Type B pancreatic cell (in vitro differentiated cells): ENCODE measurements around the gene CPLX1. TPM values are rescaled to one million over a fixed set of nuclear protein-coding genes. Genes with fewer than 3 reads are reported as not detected.
"Not testable (repeated sequence)": the region's sequence is repeated elsewhere in the genome, so short reads cannot be mapped to it uniquely, and the experiment has no call there.

Experiments used
- DNase-seq: peaks from one replicate; pipeline ENCODE4 v3.0.0; 2021; ENCODE audit warnings: mixed read lengths; ENCODE audit not compliant: unreplicated experiment; ENCODE audit errors: extremely low spot score
- H3K27ac Mint-ChIP-seq: 2 replicates; pipeline ENCODE4 v1.8.0; 2021; ENCODE audit warnings: mild to moderate bottlenecking, mixed read lengths
- H3K27me3 Mint-ChIP-seq: 2 replicates; pipeline ENCODE4 v1.8.0; 2021; ENCODE audit warnings: mixed read lengths
- H3K36me3 Mint-ChIP-seq: 2 replicates; pipeline ENCODE4 v1.8.0; 2021; ENCODE audit warnings: mixed read lengths
- H3K4me1 Mint-ChIP-seq: one replicate; pipeline ENCODE4 v1.8.0; 2021; ENCODE audit warnings: mixed read lengths; ENCODE audit not compliant: unreplicated experiment
- H3K4me3 Mint-ChIP-seq: 2 replicates; pipeline ENCODE4 v1.8.0; 2021; ENCODE audit warnings: mild to moderate bottlenecking, mixed read lengths
- H3K9me3 Mint-ChIP-seq: 2 replicates; pipeline ENCODE4 v1.8.0; 2021; ENCODE audit warnings: mixed read lengths
- total RNA-seq: library from RNA; stranded (reverse); gene quantifications from 2 replicates; pipeline ENCODE4 v1.2.1, GENCODE V29; 2021; ENCODE audit warnings: low replicate concordance
- TF ChIP-seq, protein P1 (sequence below): fragments of 200-600 bp; sonication (generic); conservative IDR thresholded peaks from 2 replicates; pipeline ENCODE4 v1.5.0; 2021; ENCODE audit warnings: antibody characterized with exemption, mild to moderate bottlenecking

Gene CPLX1
- total RNA-seq, 1 donor from 2014 or later: 5.6 TPM

DNA sequence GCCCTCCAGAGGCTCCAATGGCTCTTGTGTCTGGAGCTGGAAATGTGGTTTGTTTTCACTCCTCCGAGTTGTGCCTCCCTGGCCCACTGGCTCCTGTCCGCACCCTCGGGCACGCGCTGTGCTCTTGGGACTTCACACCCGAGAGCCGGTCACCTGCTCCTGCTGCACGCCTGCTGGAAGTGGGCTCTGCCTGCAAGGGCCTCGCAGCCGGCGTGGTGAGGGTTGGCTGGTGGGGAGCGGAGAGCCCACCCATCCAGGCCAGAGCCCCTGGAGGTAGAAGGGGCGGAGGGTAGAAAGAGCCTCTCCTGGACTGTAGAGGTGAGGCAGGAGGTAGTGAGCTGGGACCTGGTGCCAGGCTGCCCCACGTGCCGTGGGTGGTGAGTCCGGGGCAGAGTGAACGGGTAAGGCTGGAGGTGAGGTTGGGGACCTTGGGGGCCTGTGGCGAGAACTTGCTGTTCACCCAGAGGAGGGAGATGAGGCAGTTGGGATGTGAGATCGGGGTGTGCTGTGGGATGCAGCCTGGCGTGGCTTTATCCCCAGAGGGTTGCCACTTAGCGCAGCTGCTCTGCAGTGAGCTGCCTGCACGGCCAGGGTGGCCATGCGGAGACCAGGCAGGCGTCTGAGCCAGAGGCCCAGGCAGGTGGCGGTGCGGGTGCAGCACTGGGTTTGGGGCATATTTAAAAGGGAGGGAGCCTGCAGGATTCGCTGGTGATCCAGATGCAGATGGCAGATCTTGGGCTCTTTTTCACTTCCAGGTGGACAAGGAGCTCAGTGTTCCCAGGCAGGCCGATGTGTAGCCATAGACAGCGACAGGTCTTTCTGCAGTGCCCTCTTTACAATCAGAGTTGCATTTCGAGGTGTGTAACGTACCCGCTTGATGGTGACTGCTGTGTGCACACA is 71.5 kb downstream of the CPLX1 start:
- Mint-ChIP-seq H3K9me3 (no peaks in the 10 kb centered on the region), H3K27ac (no peak overlapping the region), H3K27me3 (no peaks in the 10 kb centered on the region), H3K36me3 (peaks cover 35% of the 10 kb centered on the region), H3K4me1 (peaks cover 8% of the 10 kb centered on the region), H3K4me3 (no peak overlapping the region)
- no peak for DNase-seq
- TF ChIP-seq, protein P1, sequence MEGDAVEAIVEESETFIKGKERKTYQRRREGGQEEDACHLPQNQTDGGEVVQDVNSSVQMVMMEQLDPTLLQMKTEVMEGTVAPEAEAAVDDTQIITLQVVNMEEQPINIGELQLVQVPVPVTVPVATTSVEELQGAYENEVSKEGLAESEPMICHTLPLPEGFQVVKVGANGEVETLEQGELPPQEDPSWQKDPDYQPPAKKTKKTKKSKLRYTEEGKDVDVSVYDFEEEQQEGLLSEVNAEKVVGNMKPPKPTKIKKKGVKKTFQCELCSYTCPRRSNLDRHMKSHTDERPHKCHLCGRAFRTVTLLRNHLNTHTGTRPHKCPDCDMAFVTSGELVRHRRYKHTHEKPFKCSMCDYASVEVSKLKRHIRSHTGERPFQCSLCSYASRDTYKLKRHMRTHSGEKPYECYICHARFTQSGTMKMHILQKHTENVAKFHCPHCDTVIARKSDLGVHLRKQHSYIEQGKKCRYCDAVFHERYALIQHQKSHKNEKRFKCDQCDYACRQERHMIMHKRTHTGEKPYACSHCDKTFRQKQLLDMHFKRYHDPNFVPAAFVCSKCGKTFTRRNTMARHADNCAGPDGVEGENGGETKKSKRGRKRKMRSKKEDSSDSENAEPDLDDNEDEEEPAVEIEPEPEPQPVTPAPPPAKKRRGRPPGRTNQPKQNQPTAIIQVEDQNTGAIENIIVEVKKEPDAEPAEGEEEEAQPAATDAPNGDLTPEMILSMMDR: no peak

DNA sequence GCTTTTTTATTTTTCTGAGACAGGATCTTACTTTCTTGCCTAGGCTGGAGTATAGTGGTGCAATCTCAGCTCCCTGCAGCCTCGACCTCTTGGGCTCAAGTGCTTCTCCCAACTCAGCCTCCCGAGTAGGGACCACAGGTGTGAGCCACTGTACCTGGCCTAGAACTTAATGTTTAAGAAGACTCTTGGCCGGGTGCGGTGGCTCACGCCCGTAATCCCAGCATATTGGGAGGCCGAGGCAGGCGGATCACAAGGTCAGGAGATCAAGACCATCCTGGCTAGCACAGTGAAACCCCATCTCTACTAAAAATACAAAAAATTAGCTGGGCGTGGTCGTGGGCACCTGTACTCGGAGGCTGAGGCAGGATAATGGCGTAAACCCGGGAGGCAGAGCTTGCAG is 72.7 kb downstream of the CPLX1 start:
- not testable (repeated sequence) for H3K4me3 Mint-ChIP-seq, DNase-seq, H3K4me1 Mint-ChIP-seq, H3K27ac Mint-ChIP-seq, H3K9me3 Mint-ChIP-seq, H3K27me3 Mint-ChIP-seq
- peaks cover 42% of the 10 kb centered on the region for H3K36me3 Mint-ChIP-seq

DNA sequence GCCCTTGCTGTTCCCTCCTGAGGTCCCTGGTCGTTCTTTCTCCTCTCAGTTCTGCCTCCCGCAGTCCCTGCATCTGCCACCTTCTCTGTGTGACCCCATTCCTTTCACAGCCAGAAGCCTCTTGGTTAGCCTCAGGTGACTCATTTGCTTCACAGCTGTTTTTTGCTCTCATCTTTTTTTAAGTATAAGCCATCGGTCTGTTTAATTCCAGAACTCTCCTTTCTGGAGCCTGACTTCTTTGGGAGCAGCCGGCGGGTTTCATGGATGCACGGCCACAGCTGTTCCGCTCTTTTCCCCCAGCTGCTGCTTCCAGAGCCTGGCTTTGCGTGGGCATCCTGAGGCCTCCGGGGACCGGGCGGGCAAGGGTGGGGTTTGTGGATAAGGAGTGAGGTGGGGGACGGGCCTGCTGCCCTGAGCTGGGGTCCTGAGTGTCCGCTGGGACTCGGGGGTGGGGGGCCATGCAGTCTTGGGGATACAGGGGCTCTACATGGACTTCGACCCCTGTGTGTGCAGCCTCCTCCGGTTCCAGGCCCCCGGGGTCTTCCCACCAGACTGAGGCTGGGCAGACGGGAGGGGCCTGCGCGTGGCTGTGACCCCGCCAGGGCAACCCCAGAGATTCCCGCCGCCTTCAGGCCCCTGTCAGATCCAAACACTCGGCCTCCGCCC is 73.6 kb downstream of the CPLX1 start:
- no peak for DNase-seq
- peaks cover 43% of the 10 kb centered on the region for H3K36me3 Mint-ChIP-seq
- no peaks in the 10 kb centered on the region for H3K9me3 Mint-ChIP-seq
- H3K4me3 Mint-ChIP-seq: no peak overlapping the region
- no peak overlapping the region for H3K27ac Mint-ChIP-seq
- peaks cover 12% of the 10 kb centered on the region for H3K4me1 Mint-ChIP-seq
- H3K27me3 Mint-ChIP-seq: no peaks in the 10 kb centered on the region
- TF ChIP-seq, protein P1: no peak

DNA sequence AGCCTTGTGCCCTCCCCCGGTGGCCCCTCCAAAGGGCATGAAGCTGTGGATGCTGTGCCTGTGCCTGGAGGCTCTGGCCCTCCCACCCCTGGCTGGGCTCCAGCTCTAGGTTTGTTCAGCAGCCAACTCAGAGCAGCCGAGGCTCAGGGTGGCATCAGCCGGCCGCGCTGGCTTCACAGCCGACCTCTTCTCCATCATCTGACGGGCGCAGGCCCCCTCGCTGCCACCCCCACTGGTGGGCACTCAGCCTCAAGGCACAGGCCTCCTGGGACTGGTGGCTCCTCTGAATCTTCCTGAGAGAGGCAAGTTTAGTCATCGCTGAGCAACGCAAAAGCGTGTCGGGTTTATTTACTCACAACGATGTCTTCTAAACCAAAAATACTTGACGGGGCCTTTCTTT is 74.3 kb downstream of the CPLX1 start:
- no peak for DNase-seq
- no peak overlapping the region for H3K27ac Mint-ChIP-seq
- TF ChIP-seq, protein P1: no peak

DNA sequence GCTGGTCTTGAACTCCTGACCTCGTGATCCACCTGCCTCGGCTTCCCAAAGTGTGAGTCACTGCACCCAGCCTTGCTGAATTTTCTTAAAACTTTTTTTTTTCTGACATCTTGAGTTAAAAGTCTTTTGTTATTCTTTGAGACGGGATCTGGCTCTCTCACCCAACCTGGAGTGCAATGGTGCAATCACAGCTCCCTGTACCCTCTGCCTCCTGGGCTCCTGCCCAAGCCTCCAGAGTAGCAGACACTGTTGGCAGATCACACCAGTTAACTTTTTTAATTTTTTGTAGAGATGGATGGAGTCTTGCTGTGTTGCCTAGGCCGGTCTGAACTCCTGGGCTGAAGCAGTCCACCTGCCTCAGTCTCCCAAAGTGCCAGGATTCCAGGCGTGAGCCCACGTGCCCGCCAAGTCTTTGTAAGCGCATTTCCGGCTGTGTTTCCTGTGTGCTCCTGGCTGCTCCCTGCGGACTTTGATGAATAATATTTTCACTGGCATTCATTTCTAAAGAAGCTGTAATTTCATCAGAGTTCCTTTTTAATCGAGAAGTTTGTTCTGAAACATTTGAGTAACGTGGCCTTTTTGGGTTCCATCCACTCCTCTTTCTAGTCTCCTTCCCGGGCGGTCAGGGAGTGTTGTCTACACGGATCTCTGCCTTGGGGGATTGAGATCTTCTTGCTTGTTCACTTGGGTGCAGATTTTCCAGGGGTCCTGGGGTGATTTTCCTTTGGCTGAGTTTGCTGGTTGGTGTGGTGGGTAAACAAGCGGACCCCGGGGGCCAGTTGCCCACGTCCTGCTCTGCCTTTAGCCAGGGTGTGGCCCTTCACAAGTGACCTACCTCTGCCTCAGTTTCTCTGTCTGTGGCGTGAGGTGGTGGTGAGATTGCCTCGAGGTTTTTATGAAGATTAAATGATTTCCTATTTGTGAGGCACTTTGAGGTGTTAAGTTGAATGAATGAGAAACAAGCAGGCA is 75.9 kb downstream of the CPLX1 start:
- Mint-ChIP-seq H3K4me3 (no peak overlapping the region), H3K27ac (no peak overlapping the region), H3K4me1 (peaks cover 12% of the 10 kb centered on the region), H3K9me3 (no peaks in the 10 kb centered on the region), H3K27me3 (no peaks in the 10 kb centered on the region), H3K36me3 (peaks cover 30% of the 10 kb centered on the region)
- no peak for DNase-seq
- TF ChIP-seq, protein P1: no peak

More for the DNA sequence above, 74.3 kb downstream of the CPLX1 start:
- H3K9me3 Mint-ChIP-seq: no peaks in the 10 kb centered on the region
- H3K4me3 Mint-ChIP-seq: no peak overlapping the region
- no peaks in the 10 kb centered on the region for H3K27me3 Mint-ChIP-seq
- peaks cover 12% of the 10 kb centered on the region for H3K4me1 Mint-ChIP-seq
- H3K36me3 Mint-ChIP-seq: peaks cover 38% of the 10 kb centered on the region
